Aorta (tissue), 5 donors: Measurements from ENCODE around the gene ABCF1. TPM values are rescaled to one million over a fixed set of nuclear protein-coding genes. Genes with fewer than 3 reads are reported as not detected.
"Not testable (repeated sequence)": the region's sequence is repeated elsewhere in the genome, so short reads cannot be mapped to it uniquely, and the experiment has no call there.

Experiments used
- ATAC-seq: fragments of 200-7000 bp; cut with Tn5 transposase; one replicate; pipeline ENCODE4 v1.9.1; 2022; ENCODE audit warnings: moderate library complexity; ENCODE audit not compliant: low FRiP score
- DNase-seq, 2 donors: peaks; one replicate each; pipeline ENCODE4 v3.0.0-alpha.2; 2020
- H3K27ac ChIP-seq, 2 donors: one replicate each; pipeline ENCODE4 v1.5.1; 2013; ENCODE audit warnings: low read length in 2 of 2, mild to moderate bottlenecking in 2 of 2, moderate library complexity in 2 of 2, control low read depth in 1 of 2, inconsistent platforms in 1 of 2, low read depth in 1 of 2
- H3K27me3 ChIP-seq, 2 donors: one replicate each; pipeline ENCODE4 v1.6.1; 2013; ENCODE audit warnings: control low read depth in 1 of 2, low read length in 1 of 2, mild to moderate bottlenecking in 1 of 2, moderate library complexity in 1 of 2; ENCODE audit not compliant: insufficient read depth in 2 of 2, control insufficient read depth in 1 of 2
- H3K36me3 ChIP-seq, 2 donors: one replicate each; pipeline ENCODE4 v1.6.1; 2013; ENCODE audit warnings: control low read depth in 1 of 2, low read length in 1 of 2, mild to moderate bottlenecking in 1 of 2; ENCODE audit not compliant: insufficient read depth in 2 of 2, control insufficient read depth in 1 of 2
- H3K4me1 ChIP-seq, 2 donors: one replicate each; pipeline ENCODE4 v1.6.1; 2013; ENCODE audit warnings: low read length in 2 of 2, control low read depth in 1 of 2, mild to moderate bottlenecking in 1 of 2, moderate library complexity in 1 of 2; ENCODE audit not compliant: insufficient read depth in 2 of 2, control insufficient read depth in 1 of 2
- H3K4me3 ChIP-seq, 2 donors: one replicate each; pipeline ENCODE4 v1.5.1; 2013; ENCODE audit warnings: low read length in 2 of 2, control low read depth in 1 of 2, mild to moderate bottlenecking in 1 of 2
- H3K9me3 ChIP-seq: one replicate; pipeline ENCODE4 v1.6.1; 2013; ENCODE audit warnings: mild to moderate bottlenecking, low read length; ENCODE audit not compliant: control insufficient read depth
- WGBS, 2 donors: extraction: QIAGEN DNeasy Blood & Tissue Kit; methylation state at CpG; one replicate each; pipeline ENCODE4 v1.1.7; 2013; 5-methylcytosine and 5-hydroxymethylcytosine counted together
- intact Hi-C, 2 donors: fragments of 100-400 bp; cut with DNase I; formaldehyde crosslinking; loops; one replicate each; pipeline versions ENCODE4 v1.14.2 to v1.15.0; 2022
- polyA plus RNA-seq, 2 donors: library from polyadenylated mRNA; stranded (reverse); fragments of 200-250 nt; gene quantifications; one replicate each; pipeline ENCODE4 v1.2.3, GENCODE V29; 2013
- total RNA-seq, 2 donors: library from RNA; stranded (reverse); fragmentation: NEBNext Ultra II Directional; extraction: Animal tissue kit (Norgen Biotek cat#: 25700); gene quantifications; one replicate each; pipeline ENCODE4 v1.2.1, GENCODE V29; 2021
- donor health status: healthy with polysubstance abuse.
- donor health status: Bipolar disorder and iron deficiency.
- donor health status: DM: no; HTN: no; CAD: no.
- donor health status: DM: no; HTN: no; CAD: no.
- donor health status: DM: yes; HTN: yes; CAD: no.

Gene ABCF1
- total and polyA plus RNA-seq, 4 donors: 20.6 to 41.2 (median 28.8) TPM

- H3K27ac ChIP-seq: no peak overlapping the region
- no peak for ATAC-seq
Measured at GRCh38 chr6:30591008-30591407, 19.8 kb downstream of the ABCF1 start.

GRCh38 chr6:30592287-30592686 is 21.0 kb downstream of the ABCF1 start:
- H3K27ac ChIP-seq: no peak overlapping the region
- no peaks in the 10 kb centered on the region for H3K4me1 ChIP-seq
- ATAC-seq: no peak
- H3K9me3 ChIP-seq: no peaks in the 10 kb centered on the region
- H3K27me3 ChIP-seq: no peaks in the 10 kb centered on the region
- intact Hi-C loops: no loop called here
- 97 to 100% methylated on average over 1 of the region's 1 CpG for WGBS, 2 donors
- no peak overlapping the region for H3K4me3 ChIP-seq
- DNase-seq: no peak
- H3K36me3 ChIP-seq: peaks cover 0 to 10% of the 10 kb centered on the region in 2 donors

More at GRCh38 chr6:30591008-30591407, 19.8 kb downstream of the ABCF1 start:
- Histone ChIP-seq H3K4me1 (no peaks in the 10 kb centered on the region), H3K36me3 (peaks cover 4 to 14% of the 10 kb centered on the region in 2 donors), H3K4me3 (no peak overlapping the region), H3K27me3 (no peaks in the 10 kb centered on the region), H3K9me3 (no peaks in the 10 kb centered on the region)
- 10 to 18% methylated on average over 1 of the region's 1 CpG for WGBS, 2 donors
- DNase-seq: no peak
- intact Hi-C loops: no loop called here

- not testable (repeated sequence) for H3K27me3 ChIP-seq, H3K9me3 ChIP-seq, H3K4me3 ChIP-seq, H3K4me1 ChIP-seq, H3K27ac ChIP-seq, H3K36me3 ChIP-seq
- intact Hi-C loops: loop anchor here in 1 of 2 donors (2.0 kb wide), 1 partner anchor 115 kb away; no protein-coding TSS in a partner anchor
- 76% methylated on average over 15 of the region's 15 CpGs for WGBS, 2 donors
- ATAC-seq (peak; percentile 84), DNase-seq (peak; percentile 85 to 86)
Measured at GRCh38 chr6:30597315-30598144, 26.3 kb downstream of the ABCF1 start.

GRCh38 chr6:30598912-30599624 is 27.8 kb downstream of the ABCF1 start:
- Histone ChIP-seq H3K9me3 (no peaks in the 10 kb centered on the region), H3K36me3 (peaks cover 9 to 15% of the 10 kb centered on the region in 2 donors), H3K27me3 (no peaks in the 10 kb centered on the region), H3K4me1 (no peaks in the 10 kb centered on the region), H3K27ac (no peak overlapping the region), H3K4me3 (no peak overlapping the region)
- intact Hi-C loops: no loop called here
- ATAC-seq (no peak), DNase-seq (no peak)
- WGBS, 2 donors: 72 to 73% methylated on average over 12 of the region's 12 CpGs

- peaks cover 13 to 20% of the 10 kb centered on the region in 2 donors for H3K36me3 ChIP-seq
- intact Hi-C loops: no loop called here
Measured at GRCh38 chr6:30599625-30600324, 28.5 kb downstream of the ABCF1 start.

GRCh38 chr6:30600451-30600961 is 29.3 kb downstream of the ABCF1 start:
- intact Hi-C loops: no loop called here
- 59 to 61% methylated on average over 10 of the region's 10 CpGs for WGBS, 2 donors
- Histone ChIP-seq H3K9me3 (no peaks in the 10 kb centered on the region), H3K27me3 (no peaks in the 10 kb centered on the region), H3K36me3 (peaks cover 15 to 24% of the 10 kb centered on the region in 2 donors), H3K4me3 (no peak overlapping the region), H3K27ac (no peak overlapping the region), H3K4me1 (no peaks in the 10 kb centered on the region)
- ATAC-seq (no peak), DNase-seq (peak in 1 of 2 donors; percentile 50)

More at GRCh38 chr6:30599625-30600324, 28.5 kb downstream of the ABCF1 start:
- Histone ChIP-seq H3K27ac (no peak overlapping the region), H3K4me1 (no peaks in the 10 kb centered on the region), H3K27me3 (no peaks in the 10 kb centered on the region), H3K9me3 (no peaks in the 10 kb centered on the region), H3K4me3 (no peak overlapping the region)
- WGBS, 2 donors: 79 to 85% methylated on average over 13 of the region's 13 CpGs
- ATAC-seq: no peak
- DNase-seq: no peak

GRCh38 chr6:30601436-30601814 is 30.2 kb downstream of the ABCF1 start:
- Histone ChIP-seq H3K27ac (no peak overlapping the region), H3K9me3 (no peaks in the 10 kb centered on the region), H3K4me1 (no peaks in the 10 kb centered on the region), H3K36me3 (peaks cover 15 to 29% of the 10 kb centered on the region in 2 donors), H3K27me3 (no peaks in the 10 kb centered on the region), H3K4me3 (no peak overlapping the region)
- DNase-seq (no peak), ATAC-seq (no peak)
- 49 to 55% methylated on average over 6 of the region's 6 CpGs for WGBS, 2 donors
- intact Hi-C loops: no loop called here

- 89 to 90% methylated on average over 39 of the region's 39 CpGs for WGBS, 2 donors
- intact Hi-C loops: no loop called here
- DNase-seq (no peak), ATAC-seq (peak; percentile 10)
- peaks cover 15 to 30% of the 10 kb centered on the region in 2 donors for H3K36me3 ChIP-seq
- H3K27me3 ChIP-seq: no peaks in the 10 kb centered on the region
- no peaks in the 10 kb centered on the region for H3K4me1 ChIP-seq
- no peak overlapping the region for H3K27ac ChIP-seq
- H3K4me3 ChIP-seq: no peak overlapping the region
- no peaks in the 10 kb centered on the region for H3K9me3 ChIP-seq
Measured at GRCh38 chr6:30601815-30602641, 30.8 kb downstream of the ABCF1 start.
